ENCODE measurements around the gene ABCC8. TPM values are rescaled to one million over a fixed set of nuclear protein-coding genes. Genes with fewer than 3 reads are reported as not detected.

Gene ABCC8
- total RNA-seq, 1 experiment from 2014 or later = not detected

DNA sequence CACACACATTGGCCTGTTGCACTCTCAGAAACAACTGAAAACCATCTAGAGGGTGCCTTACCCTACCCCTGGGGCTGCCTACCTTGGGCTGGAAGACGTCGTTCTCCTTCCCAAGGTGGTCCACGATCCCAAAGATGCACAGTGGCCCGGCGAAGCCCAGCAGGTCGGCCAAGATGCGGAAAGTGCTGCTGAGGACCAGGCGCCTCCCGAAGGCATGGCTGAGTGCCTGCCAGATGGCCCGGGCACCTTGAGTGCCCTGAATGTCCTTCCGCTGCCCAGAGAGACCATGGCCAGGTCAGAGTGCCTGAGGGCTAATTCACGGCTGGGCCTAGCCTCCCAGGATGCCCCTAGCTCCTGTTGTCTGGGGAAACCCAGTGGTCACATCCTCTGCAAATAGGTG, 16.2 kb downstream of the ABCC8 start:
- Histone ChIP-seq H3K36me3 (ENCODE audit: insufficient read depth, low read length, poor library complexity, severe bottlenecking) (no peaks in the 10 kb centered on the region), H3K9me3 (ENCODE audit: low read depth, low read length, poor library complexity, severe bottlenecking) (no peaks in the 10 kb centered on the region), H3K27ac (ENCODE audit: low read depth, low read length, poor library complexity, severe bottlenecking) (no peak overlapping the region), H3K27me3 (replicated peaks; ENCODE audit: insufficient read depth, low read depth, low read length, poor library complexity) (peaks cover 6% of the 10 kb centered on the region), H3K4me1 (ENCODE audit: insufficient read depth, low read length, poor library complexity, severe bottlenecking) (no peaks in the 10 kb centered on the region), H3K4me3 (ENCODE audit: low read depth, low read length, poor library complexity, severe bottlenecking) (no peak overlapping the region)
- CTCF ChIA-PET = no interaction called here
- BruUV-seq (replicated peaks) = no TSS peak
- POLR2A ChIA-PET (ENCODE audit: low non-redundant PET) = no interaction called here
- no peak for DNase-seq (ENCODE audit: low spot score)
- intact Hi-C loops (cut with micrococcal nuclease; ENCODE audit: unreplicated experiment) = no loop called here
- no peak for TF ChIP-seq EZH2 (IDR thresholded peaks at IDR 0.05; ENCODE audit: borderline replicate concordance, low read depth, low read length, poor library complexity, severe bottlenecking)
- TF ChIP-seq, protein P1, sequence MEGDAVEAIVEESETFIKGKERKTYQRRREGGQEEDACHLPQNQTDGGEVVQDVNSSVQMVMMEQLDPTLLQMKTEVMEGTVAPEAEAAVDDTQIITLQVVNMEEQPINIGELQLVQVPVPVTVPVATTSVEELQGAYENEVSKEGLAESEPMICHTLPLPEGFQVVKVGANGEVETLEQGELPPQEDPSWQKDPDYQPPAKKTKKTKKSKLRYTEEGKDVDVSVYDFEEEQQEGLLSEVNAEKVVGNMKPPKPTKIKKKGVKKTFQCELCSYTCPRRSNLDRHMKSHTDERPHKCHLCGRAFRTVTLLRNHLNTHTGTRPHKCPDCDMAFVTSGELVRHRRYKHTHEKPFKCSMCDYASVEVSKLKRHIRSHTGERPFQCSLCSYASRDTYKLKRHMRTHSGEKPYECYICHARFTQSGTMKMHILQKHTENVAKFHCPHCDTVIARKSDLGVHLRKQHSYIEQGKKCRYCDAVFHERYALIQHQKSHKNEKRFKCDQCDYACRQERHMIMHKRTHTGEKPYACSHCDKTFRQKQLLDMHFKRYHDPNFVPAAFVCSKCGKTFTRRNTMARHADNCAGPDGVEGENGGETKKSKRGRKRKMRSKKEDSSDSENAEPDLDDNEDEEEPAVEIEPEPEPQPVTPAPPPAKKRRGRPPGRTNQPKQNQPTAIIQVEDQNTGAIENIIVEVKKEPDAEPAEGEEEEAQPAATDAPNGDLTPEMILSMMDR (conservative IDR thresholded peaks at IDR 0.05; ENCODE audit: low read depth, low read length) = no peak

DNA sequence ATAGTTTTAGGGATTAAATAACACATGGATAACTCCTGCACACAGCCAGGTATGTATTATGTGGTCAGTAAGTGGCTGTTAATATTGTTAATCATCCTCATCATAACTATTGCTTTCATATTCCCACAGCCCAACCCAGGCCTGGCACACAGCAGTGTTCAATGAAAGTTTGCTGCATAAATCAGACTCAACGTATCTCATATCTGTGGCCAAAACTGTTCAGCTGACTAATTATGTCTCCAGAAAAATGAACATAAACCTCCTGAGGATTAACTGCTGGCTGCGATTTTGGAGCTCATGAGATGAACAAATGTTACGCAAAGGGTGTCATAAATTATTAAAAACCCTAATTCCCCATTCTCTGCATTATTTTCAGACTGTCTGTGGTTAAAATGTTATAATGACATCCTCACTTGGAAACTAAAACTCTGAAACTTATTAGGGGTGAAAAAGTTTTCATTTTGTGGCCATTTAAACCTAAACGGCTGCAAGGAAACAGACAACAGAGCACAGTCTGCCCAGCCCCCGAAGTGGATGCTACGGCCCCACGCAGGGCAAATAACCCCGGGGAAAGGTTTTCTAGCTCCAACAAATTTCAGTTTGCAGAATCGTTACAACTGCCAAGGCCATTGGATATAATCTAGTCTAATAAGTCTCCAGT, 17.3 kb downstream of the ABCC8 start:
- POLR2A ChIA-PET (ENCODE audit: low non-redundant PET) = no interaction called here
- no peak for TF ChIP-seq EZH2 (IDR thresholded peaks at IDR 0.05; ENCODE audit: borderline replicate concordance, low read depth, low read length, poor library complexity, severe bottlenecking)
- TF ChIP-seq, protein P1 (conservative IDR thresholded peaks at IDR 0.05; ENCODE audit: low read depth, low read length) = no peak
- H3K36me3 ChIP-seq (ENCODE audit: insufficient read depth, low read length, poor library complexity, severe bottlenecking) = no peaks in the 10 kb centered on the region
- H3K9me3 ChIP-seq (ENCODE audit: low read depth, low read length, poor library complexity, severe bottlenecking) = no peaks in the 10 kb centered on the region
- DNase-seq (ENCODE audit: low spot score) = no peak
- CTCF ChIA-PET = no interaction called here
- no peak overlapping the region for H3K4me3 ChIP-seq (ENCODE audit: low read depth, low read length, poor library complexity, severe bottlenecking)
- BruUV-seq (replicated peaks) = no TSS peak
- no peak overlapping the region for H3K27ac ChIP-seq (ENCODE audit: low read depth, low read length, poor library complexity, severe bottlenecking)
- peaks cover 6% of the 10 kb centered on the region for H3K27me3 ChIP-seq (replicated peaks; ENCODE audit: insufficient read depth, low read depth, low read length, poor library complexity)
- intact Hi-C loops (cut with micrococcal nuclease; ENCODE audit: unreplicated experiment) = no loop called here
- no peaks in the 10 kb centered on the region for H3K4me1 ChIP-seq (ENCODE audit: insufficient read depth, low read length, poor library complexity, severe bottlenecking)

DNA sequence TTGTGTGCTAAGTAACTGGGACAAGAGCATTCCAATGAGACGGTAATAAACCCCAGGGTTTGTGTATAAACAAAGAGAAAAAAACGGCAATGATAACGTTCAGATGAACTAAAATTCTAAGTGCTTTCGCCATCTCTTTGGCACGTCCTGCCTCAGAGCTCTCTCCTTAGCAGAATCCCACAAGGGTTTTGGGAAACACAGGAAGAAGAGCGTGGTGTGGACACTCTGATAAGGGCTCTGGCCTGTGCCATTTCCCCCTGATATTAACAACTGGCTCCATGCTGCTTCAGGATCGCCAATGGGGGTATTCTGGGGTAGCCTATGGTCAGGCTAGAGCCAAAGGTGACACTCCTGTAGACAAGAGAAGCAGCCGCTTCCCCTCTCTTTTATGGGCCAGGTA, 18.4 kb downstream of the ABCC8 start:
- intact Hi-C loops (cut with micrococcal nuclease; ENCODE audit: unreplicated experiment) = no loop called here
- TF ChIP-seq EZH2 (IDR thresholded peaks at IDR 0.05; ENCODE audit: borderline replicate concordance, low read depth, low read length, poor library complexity, severe bottlenecking) = no peak
- TF ChIP-seq, protein P1 (conservative IDR thresholded peaks at IDR 0.05; ENCODE audit: low read depth, low read length) = no peak
- Histone ChIP-seq H3K4me1 (ENCODE audit: insufficient read depth, low read length, poor library complexity, severe bottlenecking) (no peaks in the 10 kb centered on the region), H3K27ac (ENCODE audit: low read depth, low read length, poor library complexity, severe bottlenecking) (no peak overlapping the region), H3K36me3 (ENCODE audit: insufficient read depth, low read length, poor library complexity, severe bottlenecking) (no peaks in the 10 kb centered on the region), H3K27me3 (replicated peaks; ENCODE audit: insufficient read depth, low read depth, low read length, poor library complexity) (peaks cover 6% of the 10 kb centered on the region), H3K9me3 (ENCODE audit: low read depth, low read length, poor library complexity, severe bottlenecking) (no peaks in the 10 kb centered on the region), H3K4me3 (ENCODE audit: low read depth, low read length, poor library complexity, severe bottlenecking) (no peak overlapping the region)
- DNase-seq (ENCODE audit: low spot score) = no peak
- POLR2A ChIA-PET (ENCODE audit: low non-redundant PET) = no interaction called here
- no TSS peak for BruUV-seq (replicated peaks)
- CTCF ChIA-PET = no interaction called here
